Panc1 (cell line): Measurements from ENCODE around the gene KRTAP10-10.

ENCODE experiments used
- CTCF ChIP-seq: fragments of 450-650 bp; IDR thresholded peaks from 2 replicates; pipeline ENCODE4 v1.5.1; 2017; ENCODE audit warnings: mild to moderate bottlenecking
- POLR2AphosphoS5 ChIP-seq: IDR thresholded peaks from 2 replicates; pipeline ENCODE4 v1.6.1; 2012; ENCODE audit warnings: mild to moderate bottlenecking, low read depth, low read length, moderate library complexity
- REST ChIP-seq, 2 experiments: IDR thresholded peaks; 2 replicates each; pipeline ENCODE4 v1.6.1; 2011 to 2012; ENCODE audit warnings: low read depth in 2 of 2, control low read depth in 1 of 2, low read length in 1 of 2, mild to moderate bottlenecking in 1 of 2, moderate library complexity in 1 of 2; ENCODE audit not compliant: insufficient read depth in 1 of 2
- SIN3A ChIP-seq: IDR thresholded peaks from 2 replicates; pipeline ENCODE4 v1.6.1; 2012; ENCODE audit warnings: low read depth, mild to moderate bottlenecking, low read length, moderate library complexity, borderline replicate concordance; ENCODE audit not compliant: insufficient read depth

GRCh38 chr21:44628707-44629391 lies 8.3 kb upstream of the KRTAP10-10 start:
- TF ChIP-seq CTCF: no peak
- no peak for TF ChIP-seq POLR2AphosphoS5
- TF ChIP-seq REST (IDR thresholded peaks at IDR 0.05; ENCODE audit: insufficient read depth in 1 of 2, low read depth in 2 of 2, low read length in 1 of 2): no peak
- TF ChIP-seq SIN3A: no peak
